OCI-LY7 (cell line): ENCODE data around the gene RNF212.

Source experiments
- CTCF ChIP-seq: fragments of 200-600 bp; sonication (generic); conservative IDR thresholded peaks from 2 replicates; pipeline ENCODE4 v1.5.1; 2014; ENCODE audit warnings: mild to moderate bottlenecking, antibody characterized with exemption, low read length, moderate library complexity, mixed read lengths
- EZH2phosphoT487 ChIP-seq: fragments of 200-600 bp; sonication (generic); IDR thresholded peaks from 2 replicates; pipeline ENCODE4 v1.6.1; 2018; ENCODE audit warnings: low read depth, borderline replicate concordance, mild to moderate bottlenecking, mixed run types, antibody characterized with exemption, low read length, moderate library complexity, mixed read lengths

GRCh38 chr4:1115528-1116293 lies 2.3 kb upstream of the RNF212 start:
- no peak for TF ChIP-seq CTCF
- no peak for TF ChIP-seq EZH2phosphoT487
